Renal pelvis (tissue), 3 donors: ENCODE measurements around the gene DNAJC8. TPM values are rescaled to one million over a fixed set of nuclear protein-coding genes. Genes with fewer than 3 reads are reported as not detected.

ENCODE experiments used
- polyA plus RNA-seq, 3 donors: library from polyadenylated mRNA; unstranded; fragments of 120-200 nt; gene quantifications; one replicate each; pipeline ENCODE4 v1.2.1, GENCODE V29; 2013; ENCODE audit not compliant: insufficient read length in 3 of 3

DNAJC8 gene
- polyA plus RNA-seq, 3 donors, result 144 to 160 (median 159) TPM

Other genes starting within 250 kb of the DNAJC8 start
- 10 to 100 TPM; 47.5 to 75.0 (median 61.0) TPM for gene EYA3, start 144.4 kb downstream of the DNAJC8 start, polyA plus RNA-seq
- 1 to 10 TPM; 2.2 to 2.6 (median 2.4) TPM for gene PTAFR, start 56.3 kb downstream of the DNAJC8 start, polyA plus RNA-seq
- 100 to 1,000 TPM; 311 to 370 (median 334) TPM for gene ATP5IF1, start 3.1 kb upstream of the DNAJC8 start, polyA plus RNA-seq
- 10 to 100 TPM; 20.7 to 23.6 (median 21.4) TPM for gene SESN2, start 26.5 kb upstream of the DNAJC8 start, polyA plus RNA-seq
- 10 to 100 TPM; 22.5 to 25.5 (median 22.7) TPM for gene MED18, start 96.0 kb upstream of the DNAJC8 start, polyA plus RNA-seq
- gene PHACTR4, start 136.7 kb upstream of the DNAJC8 start, polyA plus RNA-seq, result 100 to 1,000 TPM in 1 of 3 donors, 10 to 100 TPM in 2; 75.0 to 102 (median 77.8) TPM